ENCODE measurements around the gene TNFRSF8.

DNA sequence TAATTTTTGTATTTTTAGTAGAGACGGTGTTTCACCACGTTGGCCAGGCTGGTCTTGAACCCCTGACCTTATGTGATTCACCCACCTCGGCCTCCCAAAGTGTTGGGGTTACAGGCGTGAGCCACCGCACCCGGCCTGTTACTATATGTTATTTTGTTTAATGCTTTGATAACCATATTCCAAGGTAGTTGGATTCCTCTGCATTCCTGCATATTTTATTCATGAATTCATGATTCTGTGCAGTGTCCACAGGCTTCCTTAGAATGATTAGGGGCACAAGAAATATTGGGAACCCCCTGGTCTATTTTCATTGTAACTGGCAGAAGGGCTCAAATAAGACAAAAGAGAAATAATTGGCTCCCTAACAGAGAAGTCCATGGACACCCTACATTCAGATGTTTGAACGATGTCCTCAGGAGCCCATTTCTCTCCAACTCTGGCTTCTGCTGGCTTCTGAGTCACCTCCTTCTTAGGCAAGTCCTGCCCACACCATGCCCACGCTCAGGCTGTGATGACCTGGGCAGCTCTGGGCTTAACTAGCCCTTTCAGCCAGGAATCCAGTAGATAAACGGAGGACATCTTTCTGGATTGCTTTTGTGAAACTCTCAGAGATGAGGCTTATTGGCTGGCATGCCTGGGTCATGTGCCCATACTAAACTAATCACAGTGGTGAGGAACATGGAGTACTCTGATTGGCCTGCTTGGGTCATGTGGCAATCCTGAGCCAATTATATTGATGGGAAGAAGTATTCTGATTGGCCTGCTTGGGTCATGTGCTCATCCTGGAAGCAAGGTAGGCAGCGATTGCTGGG, 32.6 kb downstream of the TNFRSF8 start:
- TF ChIP-seq POLR2A (IDR thresholded peaks at IDR 0.05; ENCODE audit: low read length) (no peak), GATA1 (IDR thresholded peaks at IDR 0.05; ENCODE audit: low read depth, low read length) (no peak)

Data from erythroblast (primary cell).